Thoracic aorta (tissue), 2 donors: Measurements from ENCODE around the gene RSPH1. TPM values are rescaled to one million over a fixed set of nuclear protein-coding genes. Genes with fewer than 3 reads are reported as not detected.

ENCODE experiments used
- ATAC-seq: fragments of 150-250 bp; one replicate; pipeline ENCODE4 v1.8.0; 2017; ENCODE audit warnings: low read depth; ENCODE audit not compliant: insufficient number of reproducible peaks, low FRiP score
- DNase-seq: peaks from one replicate; pipeline ENCODE4 v3.0.0-alpha.2; 2020; ENCODE audit warnings: low spot score
- H3K27ac ChIP-seq, 2 donors: fragments of 200-600 bp; sonication (generic); 1 replicate in 1 of 2; 2 replicates in 1 of 2; pipeline ENCODE4 v1.5.1; 2016; ENCODE audit warnings: mild to moderate bottlenecking in 2 of 2, moderate library complexity in 2 of 2
- H3K27me3 ChIP-seq: fragments of 200-600 bp; sonication (generic); replicated peaks from 2 replicates; pipeline ENCODE4 v1.6.0; 2016; ENCODE audit warnings: mild to moderate bottlenecking; ENCODE audit not compliant: insufficient read depth
- H3K36me3 ChIP-seq: fragments of 200-600 bp; sonication (generic); one replicate; pipeline ENCODE4 v1.5.1; 2016
- H3K4me1 ChIP-seq, 2 donors: fragments of 200-600 bp; sonication (generic); 1 replicate in 1 of 2; 2 replicates in 1 of 2; pipeline versions ENCODE4 v1.5.1 to v1.6.0; 2016; ENCODE audit warnings: low read depth in 2 of 2, mild to moderate bottlenecking in 1 of 2; ENCODE audit not compliant: control insufficient read depth in 1 of 2
- H3K4me3 ChIP-seq: fragments of 200-600 bp; sonication (generic); 2 replicates; pipeline ENCODE4 v1.5.1; 2016; ENCODE audit warnings: mild to moderate bottlenecking
- H3K9me3 ChIP-seq: fragments of 200-600 bp; sonication (generic); 2 replicates; pipeline ENCODE4 v1.5.1; 2016
- CTCF ChIP-seq: fragments of 200-600 bp; sonication (generic); IDR thresholded peaks from one replicate; pipeline ENCODE4 v1.5.1; 2019; ENCODE audit warnings: antibody characterized with exemption
- total RNA-seq, 2 donors: library from RNA; depleted of rRNA; stranded (reverse); fragments of >200 nt; gene quantifications; one replicate each; pipeline versions ENCODE4 v1.1.0 to v1.2.3, GENCODE V29; 2016

RSPH1 gene
- total RNA-seq, 2 donors from 2014 or later: 0.27 TPM; not detected in 1

DNA sequence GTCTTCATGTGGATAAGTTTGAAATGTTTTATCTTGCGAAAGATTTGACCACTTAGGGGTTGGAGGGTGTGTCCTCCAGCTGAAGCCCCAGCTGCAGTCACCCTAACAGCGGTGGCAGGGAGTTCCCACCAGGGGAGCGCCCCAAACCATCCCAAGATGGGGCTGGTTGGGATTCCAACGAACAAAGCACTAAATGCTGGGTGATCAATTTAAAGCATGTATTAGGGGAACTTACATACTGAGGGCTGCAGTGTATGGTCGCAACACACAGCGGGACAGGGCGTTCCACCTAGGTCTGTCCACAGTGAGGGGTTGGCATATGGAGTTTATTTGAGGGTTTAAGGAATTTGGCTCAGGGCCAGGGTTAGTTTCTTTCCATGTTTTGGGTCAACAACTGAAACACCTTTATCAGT, 43.9 kb upstream of the RSPH1 start:
- no peaks in the 10 kb centered on the region for H3K9me3 ChIP-seq
- ATAC-seq (no peak), DNase-seq (no peak)
- H3K36me3 ChIP-seq: peaks cover 3% of the 10 kb centered on the region
- no peak overlapping the region for H3K27ac ChIP-seq
- no peak for TF ChIP-seq CTCF
- no peaks in the 10 kb centered on the region for H3K27me3 ChIP-seq
- H3K4me1 ChIP-seq: no peaks in the 10 kb centered on the region
- H3K4me3 ChIP-seq: no peak overlapping the region

- no peak for ATAC-seq
- Histone ChIP-seq H3K36me3 (peaks cover 3% of the 10 kb centered on the region), H3K4me1 (no peaks in the 10 kb centered on the region), H3K4me3 (no peak overlapping the region), H3K9me3 (no peaks in the 10 kb centered on the region), H3K27me3 (no peaks in the 10 kb centered on the region), H3K27ac (no peak overlapping the region)
- no peak for TF ChIP-seq CTCF
- DNase-seq: no peak
Measured at GRCh38 chr21:42539342-42539741, 43.3 kb upstream of the RSPH1 start.

DNA sequence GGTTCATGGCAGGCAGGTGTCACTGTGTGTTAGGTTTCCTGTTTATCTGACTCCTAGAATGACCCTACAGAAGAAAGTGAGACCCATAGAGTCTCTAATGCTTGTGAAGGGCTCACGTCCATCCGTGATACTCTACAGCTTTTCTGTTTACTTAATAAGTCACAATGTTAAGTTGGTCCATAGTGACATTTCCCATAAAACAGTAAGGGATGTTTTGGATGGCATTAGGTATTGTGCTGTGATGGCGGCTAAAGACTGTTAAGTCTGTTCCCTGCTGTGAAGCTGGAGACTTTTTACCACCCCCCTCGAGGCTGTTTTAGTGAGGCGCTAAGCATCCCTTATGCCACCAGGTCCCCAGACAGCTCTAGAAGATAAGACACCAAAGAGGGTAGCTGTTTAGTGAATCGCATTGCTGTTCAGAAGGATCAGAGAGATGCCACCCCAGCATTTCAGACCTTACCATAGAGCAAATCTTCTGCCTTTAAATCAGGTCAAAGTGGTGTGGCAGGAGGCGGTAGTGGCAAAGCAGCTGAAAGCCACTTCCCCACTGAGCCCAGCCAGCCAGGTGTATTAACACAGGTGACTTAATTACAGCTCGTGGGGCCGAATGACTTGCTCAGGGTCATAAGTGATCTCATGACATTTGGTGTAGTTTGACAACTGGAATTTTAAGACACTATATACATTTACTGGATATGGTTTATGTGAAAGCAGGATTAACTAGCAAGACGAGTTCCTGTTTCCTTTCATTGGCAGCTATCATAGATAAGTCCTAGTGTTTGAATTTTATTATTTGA, 42.7 kb upstream of the RSPH1 start:
- TF ChIP-seq CTCF: no peak
- DNase-seq (no peak), ATAC-seq (no peak)
- Histone ChIP-seq H3K36me3 (peaks cover 3% of the 10 kb centered on the region), H3K4me3 (no peak overlapping the region), H3K27ac (no peak overlapping the region), H3K9me3 (no peaks in the 10 kb centered on the region), H3K27me3 (no peaks in the 10 kb centered on the region), H3K4me1 (no peaks in the 10 kb centered on the region)

GRCh38 chr21:42537106-42537742, 41.2 kb upstream of the RSPH1 start:
- Histone ChIP-seq H3K27ac (no peak overlapping the region), H3K27me3 (no peaks in the 10 kb centered on the region), H3K4me3 (no peak overlapping the region), H3K4me1 (peaks cover 0 to 11% of the 10 kb centered on the region in 2 donors), H3K36me3 (no peaks in the 10 kb centered on the region), H3K9me3 (no peaks in the 10 kb centered on the region)
- ATAC-seq (no peak), DNase-seq (no peak)
- TF ChIP-seq CTCF: no peak

- Histone ChIP-seq H3K27ac (no peak overlapping the region), H3K36me3 (no peaks in the 10 kb centered on the region), H3K9me3 (no peaks in the 10 kb centered on the region), H3K27me3 (no peaks in the 10 kb centered on the region), H3K4me1 (peaks cover 0 to 12% of the 10 kb centered on the region in 2 donors), H3K4me3 (no peak overlapping the region)
- TF ChIP-seq CTCF: no peak
- DNase-seq (no peak), ATAC-seq (no peak)
Measured at GRCh38 chr21:42536601-42537000, 40.6 kb upstream of the RSPH1 start.
